ENCODE data around the gene GK2.

- TF ChIP-seq TAF1 (IDR thresholded peaks at IDR 0.05; ENCODE audit: borderline replicate concordance, low read depth, low read length) (no peak), POLR2A (IDR thresholded peaks at IDR 0.05; ENCODE audit: low read depth, low read length) (no peak), POLR2AphosphoS5 (IDR thresholded peaks at IDR 0.05; ENCODE audit: low read depth, low read length) (no peak)
Observed at GRCh38 chr4:79445371-79445781, 37.3 kb upstream of the GK2 start.

Measured in GM12892 (cell line).